Caco-2 (cell line): ENCODE results near the gene LOXL3. TPM values are rescaled to one million over a fixed set of nuclear protein-coding genes. Genes with fewer than 3 reads are reported as not detected.

Source experiments
- BruUV-seq: library from RNA; stranded (reverse); fragments of 400-500 nt; replicated peaks from 2 replicates; lab custom pipeline; 2021; lab: Mats Ljungman, UMichigan
- CTCF ChIA-PET: fragments of 300-600 bp; sonication (Branson Sonifier 250); formaldehyde crosslinking; loops from one replicate; lab custom pipeline; 2022; ENCODE audit warnings: antibody characterized with exemption; lab: Charles Lee
- POLR2A ChIA-PET: fragments of 300-600 bp; sonication (Branson Sonifier 250); formaldehyde crosslinking; loops from one replicate; lab custom pipeline; 2022; ENCODE audit warnings: antibody characterized with exemption; lab: Charles Lee
- DNase-seq, 2 experiments: peaks; one replicate each; pipeline versions ENCODE4 v3.0.0 to v3.0.0-alpha.2; 2020 to 2022
- H3K27me3 ChIP-seq: replicated peaks from 2 replicates; pipeline ENCODE4 v1.6.0; 2011; ENCODE audit warnings: low read length; ENCODE audit not compliant: control insufficient read depth, insufficient read depth
- H3K36me3 ChIP-seq: 2 replicates; pipeline ENCODE4 v1.5.1; 2011; ENCODE audit warnings: low read length; ENCODE audit not compliant: control insufficient read depth, insufficient read depth
- H3K4me1 ChIP-seq: fragments of 250-450 bp; sonication (Bioruptor Pico); 2 replicates; pipeline ENCODE4 v1.5.1; 2020; ENCODE audit warnings: mild to moderate bottlenecking
- H3K4me3 ChIP-seq: 2 replicates; pipeline ENCODE4 v1.5.1; 2011; ENCODE audit warnings: low read depth, mild to moderate bottlenecking, control low read depth, low read length
- H3K9me3 ChIP-seq: fragments of 250-450 bp; sonication (Bioruptor Pico); 2 replicates; pipeline ENCODE4 v1.5.1; 2020; ENCODE audit warnings: mild to moderate bottlenecking, moderate library complexity
- H3K27ac Mint-ChIP-seq: one replicate; pipeline ENCODE4 v1.8.0; 2022; ENCODE audit warnings: mixed read lengths; ENCODE audit not compliant: unreplicated experiment
- H3K27me3 Mint-ChIP-seq: one replicate; pipeline ENCODE4 v1.8.0; 2022; ENCODE audit warnings: mixed read lengths; ENCODE audit not compliant: insufficient read depth, unreplicated experiment
- H3K36me3 Mint-ChIP-seq: one replicate; pipeline ENCODE4 v1.8.0; 2022; ENCODE audit warnings: mild to moderate bottlenecking, mixed read lengths; ENCODE audit not compliant: insufficient read depth, unreplicated experiment
- H3K4me1 Mint-ChIP-seq: one replicate; pipeline ENCODE4 v1.8.0; 2022; ENCODE audit warnings: low read depth, mixed read lengths; ENCODE audit not compliant: unreplicated experiment
- H3K4me3 Mint-ChIP-seq: one replicate; pipeline ENCODE4 v1.8.0; 2022; ENCODE audit warnings: mild to moderate bottlenecking, moderate library complexity, mixed read lengths; ENCODE audit not compliant: unreplicated experiment
- H3K9me3 Mint-ChIP-seq: one replicate; pipeline ENCODE4 v1.8.0; 2022; ENCODE audit warnings: mixed read lengths; ENCODE audit not compliant: unreplicated experiment
- CTCF ChIP-seq, 2 experiments: fragments of 200-600 bp in 1 of 2; IDR thresholded peaks; 1 replicate in 1 of 2; 2 replicates in 1 of 2; pipeline versions ENCODE4 v1.5.1 to v1.8.0; 2011 to 2022; ENCODE audit warnings: antibody characterized with exemption in 1 of 2, control low read depth in 1 of 2, inconsistent platforms in 1 of 2, low read depth in 1 of 2, low read length in 1 of 2, mild to moderate bottlenecking in 1 of 2, moderate library complexity in 1 of 2; ENCODE audit not compliant: insufficient read depth in 1 of 2, severe bottlenecking in 1 of 2, unreplicated experiment in 1 of 2
- intact Hi-C: fragments of 100-400 bp; cut with micrococcal nuclease; formaldehyde crosslinking; loops from one replicate; pipeline ENCODE4 v1.10.0; 2022; ENCODE audit not compliant: unreplicated experiment
- total RNA-seq: library from RNA; stranded (reverse); gene quantifications from 2 replicates; pipeline ENCODE4 v1.2.3, GENCODE V29; 2022

Gene LOXL3
- total RNA-seq, 1 experiment from 2014 or later, result 13.8 TPM

GRCh38 chr2:74556831-74557370 lies 3.2 kb upstream of the LOXL3 start:
- no peaks in the 10 kb centered on the region for H3K36me3 Mint-ChIP-seq
- H3K27me3 Mint-ChIP-seq, result peaks cover 5% of the 10 kb centered on the region
- no peak overlapping the region for H3K4me3 Mint-ChIP-seq
- intact Hi-C loops, result no loop called here
- DNase-seq, result no peak
- peaks cover 22% of the 10 kb centered on the region for H3K4me1 ChIP-seq
- ChIA-PET POLR2A (no interaction called here), CTCF (interaction anchor here (0.6 kb wide), 1 partner anchor 74 kb away, joined by 3 read pairs; the partner anchor contains the start of gene CCDC142)
- H3K4me1 Mint-ChIP-seq, result peaks cover 22% of the 10 kb centered on the region
- BruUV-seq, result no TSS peak
- no peaks in the 10 kb centered on the region; the same call in 1 of the 2 replicates for H3K27me3 ChIP-seq
- no peak for TF ChIP-seq CTCF (IDR thresholded peaks at IDR 0.05; ENCODE audit: insufficient read depth in 1 of 2, low read depth in 1 of 2, low read length in 1 of 2, severe bottlenecking in 1 of 2, unreplicated experiment in 1 of 2)
- no peak overlapping the region for H3K27ac Mint-ChIP-seq
- H3K4me3 ChIP-seq, result no peak overlapping the region
- no peaks in the 10 kb centered on the region for H3K9me3 Mint-ChIP-seq
- H3K36me3 ChIP-seq, result no peaks in the 10 kb centered on the region; the same call in 1 of the 2 replicates
- H3K9me3 ChIP-seq, result no peaks in the 10 kb centered on the region

DNA sequence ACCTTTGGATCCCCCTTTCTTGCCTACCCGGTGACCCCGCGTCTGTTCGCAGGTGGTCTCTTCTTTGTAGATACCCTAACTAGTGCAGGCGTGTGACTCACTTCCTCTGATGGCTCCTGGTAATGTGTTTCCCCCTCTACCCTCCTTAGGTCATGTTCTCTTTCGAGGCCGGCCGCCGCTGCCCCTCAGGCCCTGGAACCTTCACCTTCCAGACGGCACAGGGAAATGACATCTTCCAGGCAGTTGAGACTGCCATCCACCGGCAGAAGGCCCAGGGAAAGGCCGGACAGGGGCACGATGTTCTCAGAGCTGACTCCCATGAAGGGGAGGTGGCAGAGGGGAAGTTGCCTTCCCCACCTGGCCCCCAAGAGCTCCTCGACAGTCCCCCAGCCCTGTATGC lies 2.4 kb upstream of the LOXL3 start:
- BruUV-seq, result no TSS peak
- Mint-ChIP-seq H3K36me3 (no peaks in the 10 kb centered on the region), H3K4me3 (no peak overlapping the region), H3K27ac (no peak overlapping the region), H3K27me3 (no peaks in the 10 kb centered on the region), H3K9me3 (no peaks in the 10 kb centered on the region), H3K4me1 (peaks cover 22% of the 10 kb centered on the region)
- H3K4me1 ChIP-seq, result peaks cover 22% of the 10 kb centered on the region
- intact Hi-C loops, result no loop called here
- no peak for TF ChIP-seq CTCF (IDR thresholded peaks at IDR 0.05; ENCODE audit: insufficient read depth in 1 of 2, low read depth in 1 of 2, low read length in 1 of 2, severe bottlenecking in 1 of 2, unreplicated experiment in 1 of 2)
- no peak overlapping the region for H3K4me3 ChIP-seq
- no peaks in the 10 kb centered on the region; the same call in 1 of the 2 replicates for H3K27me3 ChIP-seq
- ChIA-PET POLR2A (no interaction called here), CTCF (no interaction called here)
- H3K9me3 ChIP-seq, result no peaks in the 10 kb centered on the region
- H3K36me3 ChIP-seq, result no peaks in the 10 kb centered on the region; the same call in 1 of the 2 replicates
- DNase-seq, result no peak

GRCh38 chr2:74555610-74556103 lies 1.9 kb upstream of the LOXL3 start:
- no peak overlapping the region for H3K4me3 Mint-ChIP-seq
- intact Hi-C loops, result no loop called here
- peaks cover 22% of the 10 kb centered on the region for H3K4me1 Mint-ChIP-seq
- TF ChIP-seq CTCF (IDR thresholded peaks at IDR 0.05; ENCODE audit: insufficient read depth in 1 of 2, low read depth in 1 of 2, low read length in 1 of 2, severe bottlenecking in 1 of 2, unreplicated experiment in 1 of 2), result no peak
- Histone ChIP-seq H3K36me3 (no peaks in the 10 kb centered on the region; the same call in 1 of the 2 replicates), H3K4me3 (no peak overlapping the region), H3K9me3 (no peaks in the 10 kb centered on the region), H3K27me3 (no peaks in the 10 kb centered on the region; the same call in 1 of the 2 replicates), H3K4me1 (peaks cover 22% of the 10 kb centered on the region)
- H3K27ac Mint-ChIP-seq, result no peak overlapping the region
- no peak for DNase-seq
- H3K9me3 Mint-ChIP-seq, result no peaks in the 10 kb centered on the region
- ChIA-PET CTCF (no interaction called here), POLR2A (no interaction called here)
- H3K27me3 Mint-ChIP-seq, result no peaks in the 10 kb centered on the region
- BruUV-seq, result no TSS peak
- no peaks in the 10 kb centered on the region for H3K36me3 Mint-ChIP-seq
